GM19193 (cell line): ENCODE data around the gene SMIM11.
"Not testable (repeated sequence)": the region's sequence is repeated elsewhere in the genome, so short reads cannot be mapped to it uniquely, and the experiment has no call there.

Source experiments
- POLR2A ChIP-seq: IDR thresholded peaks from 4 replicates; pipeline ENCODE4 v1.6.1; 2011; ENCODE audit not compliant: insufficient read depth, insufficient read length; ENCODE audit errors: extremely low read depth

The SMIM11 gene

GRCh38 chr21:34369741-34370140 is 5.6 kb upstream of the SMIM11 start:
- no peak for TF ChIP-seq POLR2A

- no peak for TF ChIP-seq POLR2A
Measured at GRCh38 chr21:34372321-34372720, 3.0 kb upstream of the SMIM11 start.

DNA sequence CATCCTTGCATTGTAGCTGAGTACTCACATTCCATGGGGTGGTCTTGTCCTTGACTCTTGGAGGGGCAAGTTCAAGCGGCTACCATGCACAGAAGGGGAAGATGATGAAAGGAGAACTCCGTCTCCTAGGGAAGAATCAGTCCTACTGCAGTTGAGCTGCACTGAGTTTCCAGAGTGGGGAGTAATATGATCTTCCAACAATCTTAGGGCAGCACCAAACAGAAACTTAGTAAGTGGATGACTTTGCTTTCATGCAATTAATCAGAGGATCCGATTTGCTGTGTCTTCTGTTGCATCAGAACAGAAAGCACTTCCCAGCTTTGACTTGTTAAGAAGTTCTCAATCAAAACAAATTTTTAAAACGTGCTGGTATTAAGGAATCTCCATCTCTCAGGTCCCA is 48.5 kb downstream of the SMIM11 start, which contains the start of gene SMIM34:
Gene SMIM34 (minus strand): TSS at position 147 of the 400 bp plus-strand sequence. CDS start 112 bp downstream, at position 35.
- TF ChIP-seq POLR2A, result not testable (repeated sequence)
